ENCODE measurements around the gene DPP7.
A peak's percentile ranks its signal among the peaks of the same experiment; 100 is the strongest.
"Not testable (repeated sequence)": the region's sequence is repeated elsewhere in the genome, so short reads cannot be mapped to it uniquely, and the experiment has no call there.

Gene DPP7

DNA sequence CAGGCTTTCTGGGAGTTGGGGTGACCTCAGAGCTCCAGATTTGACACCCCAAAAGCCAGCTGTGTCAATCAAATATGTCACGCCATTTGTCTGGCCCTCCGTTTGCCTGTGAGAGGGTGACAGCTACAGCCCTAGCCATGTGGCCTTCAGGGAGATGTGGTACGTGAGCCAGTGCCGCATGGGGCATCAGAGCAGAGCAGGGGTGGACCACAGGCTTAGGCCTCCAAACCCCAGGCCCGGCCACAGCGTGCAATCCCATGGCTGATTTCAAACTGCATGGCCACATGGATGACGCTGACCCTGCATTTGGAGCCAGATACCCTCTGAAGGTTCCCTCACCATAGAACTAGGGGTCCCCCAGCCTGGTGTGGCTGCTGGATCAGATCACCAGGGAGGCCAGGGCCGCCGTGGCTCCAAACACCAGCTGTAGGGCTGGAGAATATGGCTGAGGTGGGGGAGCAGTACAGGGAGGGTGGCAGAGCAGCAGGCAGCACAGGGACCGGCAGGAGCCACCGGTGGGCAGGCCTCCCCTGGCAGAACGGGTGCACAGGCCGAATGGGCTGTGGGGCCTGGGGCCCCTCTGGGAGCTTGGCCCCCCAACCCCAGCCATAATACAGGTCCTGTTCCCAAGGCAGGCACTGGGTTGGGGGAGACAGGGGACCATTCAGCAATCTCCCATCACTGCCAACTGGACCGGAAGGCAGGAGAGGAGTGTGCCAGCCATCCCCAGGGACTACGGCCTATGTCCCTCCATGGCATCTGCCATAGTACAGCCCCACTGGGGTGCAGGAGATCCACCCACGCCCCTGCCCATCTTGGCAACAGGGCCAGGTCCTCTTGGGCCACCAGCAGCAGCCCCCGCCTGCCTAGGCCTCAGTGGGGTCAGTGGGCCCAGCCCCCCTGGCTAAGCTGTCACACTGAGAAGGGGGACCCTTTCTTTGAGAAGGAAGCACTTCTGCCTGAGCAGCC lies 45.7 kb downstream of the DPP7 start:
- DNase-seq, result no peak

DNA sequence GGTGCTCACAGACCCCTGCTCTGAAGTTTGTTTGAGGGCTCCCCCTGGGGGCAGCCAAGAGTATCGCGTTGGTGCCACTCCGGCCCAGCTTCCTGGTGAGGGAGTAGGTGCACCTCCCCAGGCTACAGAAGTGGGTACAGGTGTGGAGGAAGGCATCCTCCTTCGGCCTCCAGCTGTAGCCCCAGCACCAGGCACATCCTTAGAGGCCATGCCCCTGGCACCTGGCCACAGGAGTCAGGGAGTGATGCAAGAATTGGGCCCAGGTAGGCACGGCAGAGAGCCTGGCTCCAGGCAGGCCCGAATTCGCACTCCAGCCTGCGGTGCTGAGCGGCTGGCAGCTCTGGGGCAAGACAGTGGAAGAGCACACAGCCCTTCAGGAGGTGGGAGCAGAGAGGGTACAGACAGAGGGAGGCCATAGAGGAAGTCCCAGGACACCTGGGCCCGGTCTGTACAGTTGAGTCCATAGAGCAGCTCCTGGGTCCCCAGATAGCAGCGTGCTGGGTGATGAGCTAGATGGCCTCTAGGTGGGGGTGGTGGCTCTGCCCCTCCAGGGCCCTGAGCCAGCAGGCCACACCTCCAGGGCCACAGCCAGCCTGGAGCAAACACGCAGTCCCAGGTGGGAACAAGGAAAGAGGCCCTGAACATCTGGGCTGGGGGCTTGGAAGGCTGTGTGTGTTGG lies 46.5 kb downstream of the DPP7 start:
- DNase-seq, result peak; percentile 89

DNA sequence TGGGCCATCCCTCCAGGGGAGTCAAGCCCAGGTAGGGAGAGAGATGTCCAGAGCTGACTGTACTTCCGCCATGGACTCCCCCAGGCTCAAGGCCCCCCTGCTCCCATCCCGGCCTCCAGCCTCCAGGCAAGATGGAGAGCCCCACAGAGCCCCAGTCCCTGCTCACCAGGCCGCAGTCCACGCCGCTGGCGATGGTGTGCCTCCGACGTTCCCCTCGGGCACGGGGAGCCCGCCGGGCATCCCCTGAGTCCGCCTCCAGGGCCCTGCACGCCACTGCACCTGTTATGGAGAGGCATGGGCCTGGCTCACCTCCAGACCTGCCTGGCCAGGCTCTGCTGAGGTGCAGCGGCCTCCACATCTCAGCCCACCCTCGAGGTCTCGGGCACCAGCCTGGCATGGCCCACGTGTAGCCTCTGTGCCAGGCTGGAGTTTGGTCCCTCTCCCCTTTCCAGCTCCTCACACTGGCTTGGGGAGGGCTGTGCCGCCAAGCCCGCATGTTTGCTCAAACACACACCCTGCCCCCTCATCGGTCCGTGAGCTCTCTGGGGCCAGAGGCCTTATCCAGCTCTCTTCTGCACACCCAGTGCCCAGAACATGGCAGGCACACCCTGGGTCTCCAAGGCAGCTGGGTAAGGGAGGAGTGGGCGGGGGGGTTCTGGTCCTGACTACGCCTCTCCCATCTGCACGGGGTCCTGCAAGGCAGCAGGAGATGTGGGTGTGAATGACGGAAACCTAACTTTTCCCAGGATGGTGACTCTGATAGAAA lies 48.3 kb downstream of the DPP7 start:
- DNase-seq, result no peak

DNA sequence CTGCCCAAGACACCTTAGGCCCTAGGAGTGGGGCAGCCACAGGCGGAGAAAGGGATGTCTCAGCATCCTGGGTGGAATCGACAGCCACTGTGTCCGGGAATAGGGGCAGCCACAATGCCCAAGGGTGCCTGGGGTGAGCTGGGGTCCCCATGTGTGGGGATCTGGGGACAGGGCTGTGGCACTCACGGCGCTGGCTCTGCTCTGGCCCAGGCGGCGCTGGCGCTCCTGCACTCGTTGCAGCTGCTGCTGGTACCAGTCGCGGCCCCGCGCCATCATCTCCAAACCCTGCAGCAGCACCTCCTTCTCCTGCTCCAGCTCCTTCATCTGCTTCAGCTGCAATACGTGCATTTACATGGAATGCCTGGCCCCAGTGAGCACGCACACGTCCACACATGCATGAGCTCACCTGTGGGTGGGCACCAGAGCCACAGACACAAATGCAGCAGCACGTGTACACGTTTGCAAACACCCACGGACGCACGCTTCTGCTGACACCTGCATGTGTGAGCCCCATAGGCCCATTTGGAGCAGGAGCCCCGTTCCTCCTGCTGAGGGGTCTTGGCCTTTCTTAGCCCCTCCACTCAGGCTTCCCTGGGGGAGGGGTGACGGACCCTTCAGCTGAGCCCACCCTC lies 49.1 kb downstream of the DPP7 start:
- DNase-seq, result no peak

DNA sequence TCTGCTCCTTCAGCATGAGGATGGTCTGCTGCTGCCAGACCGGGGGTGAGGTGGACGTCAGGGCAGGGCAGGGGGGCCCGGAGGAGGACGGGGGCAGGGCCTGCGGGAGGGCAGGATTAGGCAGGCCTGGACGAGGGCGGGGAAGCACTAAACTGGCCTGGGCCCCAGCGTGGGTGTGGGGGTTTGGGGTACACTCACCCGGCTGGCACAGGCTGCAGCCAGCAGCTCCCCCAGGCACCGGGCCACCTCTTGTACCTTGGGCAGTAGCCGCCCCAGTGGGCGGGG lies 49.7 kb downstream of the DPP7 start:
- no peak for DNase-seq

DNA sequence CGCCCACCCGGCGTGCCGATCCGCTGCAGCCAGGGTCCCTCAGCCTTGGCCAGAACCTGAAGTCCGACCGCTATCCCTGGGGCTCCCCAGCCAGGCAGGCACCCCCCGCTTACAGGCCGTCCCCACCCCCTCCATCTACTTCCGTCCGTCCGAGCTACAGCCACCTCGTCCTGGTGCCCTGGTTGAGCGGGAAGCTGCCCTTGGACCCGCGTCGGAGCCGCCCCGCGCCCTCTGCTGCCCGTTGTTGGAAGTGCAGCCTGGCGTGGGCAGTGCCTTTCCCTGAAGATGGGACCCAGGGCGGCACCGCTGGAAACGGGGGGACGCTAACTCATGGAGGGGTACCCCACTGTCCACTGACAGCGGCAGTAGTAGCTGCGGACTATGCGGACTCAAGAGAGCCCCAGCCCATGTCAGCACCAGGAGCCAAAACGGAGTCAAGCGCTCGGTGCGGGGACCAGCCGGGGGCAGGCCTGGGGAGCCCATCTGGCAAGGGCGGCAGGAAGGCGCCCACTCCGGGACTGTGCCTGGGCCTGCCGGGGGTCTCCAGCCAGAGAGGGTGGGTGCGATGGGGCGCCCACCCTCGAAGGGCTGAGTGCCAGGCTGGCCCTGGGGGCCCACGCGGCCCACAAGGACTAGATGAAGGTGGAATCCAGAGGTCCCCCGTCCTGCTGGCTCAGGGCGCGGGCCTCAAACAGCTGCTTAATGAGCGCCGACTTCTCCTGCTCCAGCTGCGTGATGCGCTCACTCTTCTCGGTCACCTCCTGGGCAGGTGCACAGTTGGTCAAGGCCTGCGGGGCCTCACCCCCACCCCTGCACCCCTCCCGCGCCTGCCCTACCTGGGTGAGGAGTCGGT lies 50.3 kb downstream of the DPP7 start:
- DNase-seq, result peak; percentile 68

DNA sequence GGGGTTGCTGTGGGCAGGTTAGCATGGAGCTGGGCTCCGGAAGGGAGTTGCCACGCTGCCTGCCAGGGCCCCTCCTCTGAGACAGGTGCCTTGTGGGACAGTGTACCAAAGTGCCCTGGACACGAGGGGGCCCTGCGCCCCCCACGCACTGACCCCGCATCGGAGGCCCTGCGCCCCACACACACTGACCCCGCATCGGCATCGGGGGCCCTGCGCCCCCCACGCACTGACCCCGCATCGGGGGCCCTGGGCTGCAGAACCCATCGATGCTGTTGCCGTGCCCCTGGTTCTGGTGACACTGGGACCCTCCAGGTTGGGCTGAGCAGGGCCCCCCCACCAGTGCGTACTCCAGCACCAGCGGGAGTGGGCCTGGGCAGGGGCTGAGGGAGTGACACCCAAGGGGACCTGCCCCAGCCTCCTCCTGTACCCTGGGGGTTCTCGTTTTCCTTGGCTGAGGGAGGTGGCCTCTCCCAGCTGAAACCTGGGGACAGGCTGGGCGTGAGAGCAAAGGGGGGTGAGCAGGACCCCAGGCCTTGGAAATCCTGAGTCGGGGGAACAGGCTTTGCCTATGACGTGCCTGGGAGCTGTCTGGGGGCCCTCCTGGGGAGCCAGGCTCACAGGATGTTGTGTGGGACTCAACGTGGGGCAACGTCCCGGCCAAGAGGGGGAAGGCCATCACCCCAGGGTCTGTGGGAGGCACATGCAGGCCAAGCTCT lies 51.1 kb downstream of the DPP7 start:
- DNase-seq, result no peak

DNA sequence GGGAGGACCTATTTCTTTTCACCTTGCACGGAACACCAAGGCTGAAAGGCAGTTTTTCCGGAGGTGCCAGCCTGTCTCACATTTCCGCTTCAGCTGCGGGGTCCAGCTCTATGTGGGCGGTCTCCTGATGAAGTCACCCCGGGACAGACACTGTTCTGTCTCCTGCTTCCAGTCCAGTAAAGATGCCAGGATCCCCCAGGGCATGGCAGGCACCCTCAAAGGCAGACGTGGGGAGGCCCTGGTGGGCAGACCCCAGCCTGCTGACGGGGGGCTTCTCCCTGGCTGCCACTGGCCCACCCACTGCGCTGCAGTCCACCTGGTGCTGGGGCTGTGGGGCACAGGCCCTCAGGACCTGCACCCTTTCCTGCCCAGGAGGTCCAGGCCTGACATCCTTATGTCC lies 51.7 kb downstream of the DPP7 start:
- DNase-seq, result not testable (repeated sequence)

DNA sequence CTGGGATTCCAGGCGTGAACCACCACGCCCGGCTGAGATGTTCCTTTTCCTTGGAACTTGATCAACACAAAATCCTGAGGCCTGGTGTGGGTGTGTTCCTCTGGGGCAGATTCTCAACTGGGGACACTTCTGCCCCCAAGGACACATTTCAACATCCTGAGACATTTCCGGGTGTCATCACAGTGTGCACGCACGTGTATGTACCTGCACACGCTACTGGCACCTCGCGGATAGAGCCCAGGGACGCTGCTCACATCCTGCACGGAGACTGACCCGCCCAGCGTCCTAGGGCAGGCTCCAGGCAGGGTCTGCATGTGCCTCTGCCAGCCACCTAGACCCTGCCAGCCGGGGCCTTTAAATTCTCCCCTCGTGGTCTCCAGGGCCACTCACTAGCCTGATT lies 52.1 kb downstream of the DPP7 start:
- DNase-seq, result no peak
